COLO668 (cell line): ENCODE measurements around the gene KCTD3.

Experiments
- DNase-seq: peaks from one replicate; lab custom pipeline; 2025; ENCODE audit not compliant: unreplicated experiment; lab: John Stamatoyannopoulos, UW

KCTD3 gene

DNA sequence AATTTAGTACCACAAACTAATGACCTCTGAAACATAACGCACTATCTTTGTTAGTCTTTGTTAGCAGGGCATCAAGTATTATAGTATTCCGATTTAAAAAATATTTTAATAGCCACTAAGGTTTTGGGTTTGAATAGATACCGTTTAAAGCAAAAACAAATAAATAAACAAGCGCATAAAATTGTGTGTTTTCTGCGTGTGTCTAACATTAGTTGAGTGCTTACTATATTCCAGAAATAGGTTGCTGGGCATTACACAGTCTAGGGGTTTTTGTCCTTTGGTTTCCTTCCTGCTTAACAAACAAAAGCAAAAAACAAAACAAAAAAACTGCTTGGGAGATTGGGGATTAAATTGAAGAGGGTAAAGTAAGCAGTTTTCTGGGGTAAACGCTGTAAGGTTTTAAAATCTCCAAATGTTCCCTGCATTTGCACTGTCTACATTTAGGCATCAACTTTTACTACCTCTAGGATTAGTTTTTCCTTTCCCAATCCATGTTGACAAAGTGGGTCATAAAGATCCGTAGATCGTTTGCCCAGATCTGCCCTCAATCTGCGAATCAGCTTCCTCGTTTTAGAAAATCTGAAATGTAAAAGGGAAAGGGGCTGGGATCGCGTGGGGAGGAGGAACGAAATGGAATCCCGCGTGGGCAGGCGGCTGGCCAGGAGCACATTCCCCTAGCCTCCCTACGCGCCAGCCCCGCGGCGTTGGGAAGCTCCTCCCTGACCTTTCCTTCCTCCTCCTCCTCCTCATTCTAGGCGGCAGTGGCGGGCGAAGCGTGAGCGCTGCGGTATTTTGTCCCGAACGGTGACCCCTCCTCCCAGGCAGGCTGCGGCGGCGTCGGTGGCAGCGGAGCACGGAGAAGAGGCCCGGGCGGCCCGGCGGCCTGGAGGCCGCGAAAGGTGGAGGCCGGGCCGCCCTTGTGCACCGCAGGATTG lies at the start of gene KCTD3:
Gene KCTD3 (plus strand): TSS at position 749 of the 935 bp plus-strand sequence. CDS start 382 bp downstream, outside the sequence.
- DNase-seq = peak; percentile 90

DNA sequence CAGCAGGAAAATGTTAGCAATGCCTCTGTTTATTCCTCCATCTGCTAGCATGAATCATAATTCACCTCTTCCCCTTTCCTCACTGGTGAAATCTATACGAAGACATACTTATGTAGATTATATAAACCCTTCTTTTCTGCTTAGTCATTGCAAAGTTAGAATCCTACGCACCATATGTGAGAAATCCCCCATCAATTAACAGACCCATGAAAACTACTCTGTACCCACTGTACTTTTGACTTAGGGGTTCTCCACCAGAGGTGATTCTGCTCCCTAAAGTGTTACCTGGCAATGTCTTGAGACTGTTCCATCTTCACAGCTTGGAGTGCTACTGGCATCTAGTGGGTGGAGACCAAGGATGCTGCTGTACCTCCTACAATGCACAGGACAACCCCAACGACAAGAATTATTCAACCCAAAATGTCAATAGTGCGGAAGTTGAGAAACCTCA lies 49.6 kb upstream of the KCTD3 start:
- DNase-seq = no peak

GRCh38 chr1:215518594-215518993 lies 48.5 kb upstream of the KCTD3 start:
- DNase-seq = no peak

- no peak for DNase-seq
Observed at GRCh38 chr1:215521279-215521678, 45.8 kb upstream of the KCTD3 start.

GRCh38 chr1:215523128-215523861 lies 43.8 kb upstream of the KCTD3 start:
- no peak for DNase-seq

GRCh38 chr1:215523906-215524305 lies 43.2 kb upstream of the KCTD3 start:
- DNase-seq = no peak

DNA sequence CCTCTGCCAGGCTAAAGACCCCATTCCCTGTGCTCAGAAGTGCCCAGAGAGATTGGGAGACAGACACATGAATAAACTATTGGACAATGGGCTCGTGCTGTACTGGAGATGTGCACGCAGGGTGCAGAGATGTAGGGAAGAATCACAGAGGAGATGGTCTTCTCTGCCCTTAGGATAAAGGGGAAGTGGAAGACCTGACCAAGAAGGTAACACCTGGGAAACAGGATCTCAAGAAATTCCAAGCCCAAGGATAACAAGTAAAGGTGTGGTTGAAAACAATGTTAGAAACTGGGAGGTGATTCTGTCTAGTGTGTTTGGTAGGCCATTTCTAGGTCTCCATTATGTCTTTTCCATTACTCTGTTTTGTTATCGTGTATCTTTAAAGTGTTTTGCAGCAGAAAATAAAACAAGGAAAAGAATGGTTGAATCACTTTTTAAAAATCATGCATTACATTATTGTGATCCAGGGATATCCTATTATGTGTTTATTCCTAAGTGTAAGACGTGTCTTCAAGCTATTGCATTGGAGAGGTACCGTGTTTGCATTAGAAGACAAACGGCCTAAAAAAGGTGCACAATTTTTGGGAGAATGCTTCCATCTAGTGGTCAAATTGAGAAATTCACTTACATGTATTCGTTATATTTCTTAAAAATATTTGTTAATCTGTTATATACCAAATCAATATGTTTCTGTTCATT lies 40.8 kb upstream of the KCTD3 start:
- DNase-seq = no peak

DNA sequence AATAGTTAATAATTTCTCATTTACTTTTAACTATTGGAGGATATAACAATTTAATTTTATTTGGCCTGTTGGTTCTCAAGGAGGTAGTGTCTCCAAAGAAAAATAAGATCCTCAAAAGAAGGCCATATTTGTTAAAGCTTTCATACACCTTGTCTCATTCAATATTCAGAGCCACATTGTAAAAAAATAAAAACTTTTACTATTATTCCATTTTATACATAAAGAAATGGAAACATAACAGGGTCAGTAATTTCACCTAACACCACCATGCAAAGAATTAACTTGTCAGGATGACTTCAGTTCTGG lies 40.3 kb upstream of the KCTD3 start:
- DNase-seq = no peak

- DNase-seq = no peak
Observed at GRCh38 chr1:215529111-215529510, 38.0 kb upstream of the KCTD3 start.

GRCh38 chr1:215529571-215529970 lies 37.5 kb upstream of the KCTD3 start:
- DNase-seq = no peak

- no peak for DNase-seq
Observed at GRCh38 chr1:215530401-215530984, 36.6 kb upstream of the KCTD3 start.

- DNase-seq = no peak
Observed at GRCh38 chr1:215539803-215540570, 27.1 kb upstream of the KCTD3 start.

DNA sequence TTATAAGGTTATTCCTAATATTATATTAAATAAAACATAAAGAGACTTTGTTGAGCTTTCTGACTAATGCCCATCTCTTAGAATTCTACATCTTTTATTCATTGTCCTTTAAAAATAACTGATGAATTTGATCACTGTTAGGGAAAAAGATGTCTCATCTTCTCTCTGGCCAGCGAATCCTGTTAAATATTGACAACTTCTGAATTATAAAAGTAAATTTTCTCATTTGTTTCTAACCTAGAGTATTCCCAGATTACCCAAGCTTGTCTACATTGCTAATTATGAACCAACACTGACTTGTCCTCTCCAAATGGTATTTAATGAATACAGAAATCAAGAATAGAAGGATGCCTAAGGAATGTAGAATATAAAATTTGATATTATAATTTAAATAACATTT lies 24.8 kb upstream of the KCTD3 start:
- DNase-seq = no peak

DNA sequence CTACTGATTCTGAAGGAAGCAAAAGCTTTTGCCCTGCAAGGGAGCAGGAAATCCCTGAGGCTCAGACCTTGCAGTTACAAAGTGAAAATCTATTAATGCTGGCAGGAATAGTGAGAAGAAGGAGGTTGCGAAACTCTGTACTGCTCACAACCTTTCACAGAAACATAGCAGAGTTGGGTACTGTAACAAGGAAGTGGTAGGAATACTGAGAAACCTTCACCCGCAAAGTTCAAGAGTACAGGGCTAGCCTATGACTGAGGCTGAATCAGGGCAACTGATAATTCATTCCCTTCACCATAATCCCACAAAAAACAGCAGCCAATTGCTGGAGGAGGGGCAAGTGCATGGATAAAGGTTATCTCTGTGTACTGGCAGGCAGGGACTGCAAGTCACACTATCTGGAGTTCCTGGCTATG lies 23.9 kb upstream of the KCTD3 start:
- DNase-seq = no peak

DNA sequence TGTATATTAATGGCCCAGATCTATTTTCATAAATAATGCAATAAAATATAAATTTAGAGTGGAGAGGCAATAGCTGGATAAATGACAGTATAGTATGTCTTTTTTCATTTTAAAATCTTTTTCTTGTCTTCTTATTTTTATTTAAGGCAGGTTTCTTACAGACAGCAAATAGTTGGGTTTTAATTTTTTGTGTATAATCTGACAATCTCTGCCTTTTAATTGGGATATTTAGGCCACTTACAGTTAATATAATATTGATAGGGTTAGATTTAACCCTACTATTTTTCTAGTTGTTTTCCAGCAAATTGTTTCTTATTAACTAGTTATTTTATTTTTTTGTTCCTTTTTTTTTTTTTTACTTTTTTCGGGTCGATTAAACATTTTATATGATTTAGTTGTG lies 23.3 kb upstream of the KCTD3 start:
- DNase-seq = no peak

GRCh38 chr1:215544566-215544965 lies 22.5 kb upstream of the KCTD3 start:
- no peak for DNase-seq

DNA sequence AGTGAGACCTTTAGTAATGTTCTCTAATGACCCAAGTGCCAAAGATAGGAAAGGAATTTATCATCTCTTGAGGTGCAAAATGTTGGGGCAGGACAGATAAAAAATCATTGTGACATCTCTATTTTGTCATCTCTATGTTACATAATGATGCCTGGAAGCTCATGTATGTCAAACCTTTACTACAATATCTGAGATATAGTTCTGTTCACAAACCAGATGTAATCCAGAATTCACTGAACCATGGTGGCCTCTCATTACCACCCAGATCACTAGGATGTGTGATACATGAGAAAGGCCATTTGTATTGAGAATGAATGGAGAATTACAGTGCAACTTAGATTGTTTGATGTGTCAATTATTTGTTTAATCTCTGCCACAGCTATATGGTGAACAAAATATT lies 22.0 kb upstream of the KCTD3 start:
- DNase-seq = no peak

DNA sequence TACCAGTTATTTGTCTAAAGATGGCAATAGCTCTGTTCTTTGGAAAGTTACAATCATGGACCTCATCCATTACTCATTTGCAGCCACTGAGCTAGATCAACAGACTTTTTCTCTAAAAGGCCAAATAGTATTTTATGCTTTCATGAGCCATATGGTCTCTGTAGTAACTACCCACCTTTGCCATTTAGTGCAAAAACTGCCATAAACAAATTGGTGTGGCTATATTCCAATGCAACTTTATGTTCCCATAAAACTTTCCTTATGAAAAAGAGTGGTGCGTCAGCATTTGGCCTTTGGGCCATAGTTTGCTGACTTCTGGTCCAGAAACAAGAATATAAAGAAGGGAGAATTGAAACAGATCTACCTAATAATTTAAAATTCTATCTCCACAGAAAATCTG lies 20.1 kb upstream of the KCTD3 start:
- no peak for DNase-seq

- DNase-seq = no peak
Observed at GRCh38 chr1:215551806-215552205, 15.3 kb upstream of the KCTD3 start.

GRCh38 chr1:215554865-215555264 lies 12.2 kb upstream of the KCTD3 start:
- DNase-seq = no peak

- DNase-seq = no peak
Observed at GRCh38 chr1:215555531-215555930, 11.6 kb upstream of the KCTD3 start.
